Measurements from ENCODE around the gene LTA4H. TPM values are rescaled to one million over a fixed set of nuclear protein-coding genes. Genes with fewer than 3 reads are reported as not detected.

LTA4H gene
- total RNA-seq, 8 experiments from 2014 or later, result 56.7 to 258 (median 66.9) TPM

- WGBS, 10 experiments, result 58 to 77% (median 67%) methylated on average over 1 to 3 of the region's 7 CpGs; no CpG with 5 or more reads in 3 of the 10 experiments
- ATAC-seq (replicated peaks in 6 of 8), result no peak
- in situ Hi-C loops (cut with MboI; ENCODE audit: low pct_unique_long_range_greater_than_20kb in 2 of 9, low sequenced_read_pairs in 9 of 9, unreplicated experiment in 9 of 9), result loop anchor here in 2 of 9 experiments (25.0 kb wide), 2 partner anchors 378 to 403 kb away; no protein-coding TSS in a partner anchor
- Histone ChIP-seq H3K4me1 (replicated peaks in 1 of 2) (peaks cover 0 to 2% of the 10 kb centered on the region in 2 donors), H3K4me3 (no peak overlapping the region), H3K27ac (no peak overlapping the region)
Observed at GRCh38 chr12:95990136-95990535, 45.3 kb downstream of the LTA4H start.

DNA sequence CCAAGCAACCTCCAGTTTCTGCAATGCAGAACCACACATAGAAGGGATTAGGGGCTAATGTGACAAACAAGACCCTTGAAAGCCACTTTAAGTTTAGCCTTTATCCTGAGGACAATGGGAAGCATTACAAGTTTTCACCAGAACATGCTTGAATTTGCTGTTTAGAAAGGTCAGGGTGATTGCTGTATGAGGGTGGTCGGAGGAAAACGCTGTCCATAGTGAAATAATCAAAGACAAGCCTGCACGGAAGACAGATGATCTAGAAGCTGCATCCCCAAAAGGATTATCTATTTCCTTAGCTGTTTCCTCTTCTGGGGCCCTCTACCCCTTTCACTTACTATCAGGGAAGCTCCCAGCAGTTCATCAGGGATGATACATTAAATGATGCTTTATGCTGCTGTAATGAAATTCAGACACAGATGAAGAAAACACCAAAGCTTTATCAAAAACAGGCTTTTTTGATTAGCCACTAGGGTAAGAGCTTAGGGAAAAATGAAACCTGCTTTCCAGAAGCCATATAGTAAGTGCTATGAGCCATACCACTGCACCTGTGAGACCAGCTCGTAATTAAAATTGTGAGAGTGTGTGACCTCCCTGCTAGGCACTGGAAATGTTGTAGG is 45.8 kb downstream of the LTA4H start:
- ATAC-seq (replicated peaks in 6 of 8), result no peak
- Histone ChIP-seq H3K27ac (no peak overlapping the region), H3K4me1 (replicated peaks in 1 of 2) (peaks cover 0 to 2% of the 10 kb centered on the region in 2 donors), H3K4me3 (no peak overlapping the region)
- in situ Hi-C loops (cut with MboI; ENCODE audit: low pct_unique_long_range_greater_than_20kb in 2 of 9, low sequenced_read_pairs in 9 of 9, unreplicated experiment in 9 of 9), result loop anchor here in 2 of 9 experiments (25.0 kb wide), 2 partner anchors 377 to 402 kb away; no protein-coding TSS in a partner anchor
- 11 to 100% (median 50%) methylated on average over 1 to 4 of the region's 4 CpGs; no CpG with 5 or more reads in 2 of the 10 experiments for WGBS, 10 experiments

DNA sequence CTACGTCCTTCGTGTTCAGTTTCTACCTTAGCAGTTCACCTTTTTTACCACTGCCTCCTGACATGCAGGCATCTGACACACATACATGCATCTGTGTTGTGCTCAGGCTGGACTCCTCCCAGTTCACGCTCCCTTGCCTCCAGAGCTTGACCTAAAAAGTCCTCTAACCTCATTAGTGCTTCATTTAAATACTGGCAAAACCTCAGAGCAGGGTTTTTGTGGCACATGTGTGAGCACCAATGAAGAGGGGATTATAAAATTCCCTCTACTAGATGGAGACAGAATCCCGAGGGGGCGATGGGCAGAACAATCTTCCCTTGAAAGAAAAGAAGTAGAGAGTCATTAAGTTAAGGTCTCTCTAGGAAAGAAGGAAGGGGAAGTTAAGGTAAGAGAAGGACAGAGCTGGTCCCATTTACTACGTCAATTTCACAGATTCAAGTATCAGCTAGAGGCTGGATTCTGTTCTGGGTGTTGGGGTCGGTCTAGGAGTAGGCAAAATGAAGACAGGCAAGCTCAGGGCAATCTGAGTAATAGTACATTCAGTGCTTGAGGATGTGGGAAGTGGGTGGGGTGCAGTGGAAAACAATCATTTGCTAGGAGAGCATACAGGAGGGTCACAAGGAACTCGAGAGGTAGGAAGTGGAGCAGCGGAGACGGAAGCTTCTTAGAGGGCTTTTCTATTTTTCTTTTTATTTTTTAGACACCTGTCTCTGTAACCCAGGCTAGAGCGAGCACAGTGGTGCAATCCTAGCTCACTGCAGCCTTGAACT is 46.7 kb downstream of the LTA4H start:
- in situ Hi-C loops (cut with MboI; ENCODE audit: low pct_unique_long_range_greater_than_20kb in 2 of 9, low sequenced_read_pairs in 9 of 9, unreplicated experiment in 9 of 9), result loop anchor here in 2 of 9 experiments (25.0 kb wide), 2 partner anchors 376 to 401 kb away; no protein-coding TSS in a partner anchor
- Histone ChIP-seq H3K4me3 (no peak overlapping the region), H3K27ac (no peak overlapping the region), H3K4me1 (replicated peaks in 1 of 2) (peaks cover 0 to 2% of the 10 kb centered on the region in 2 donors)
- peak in 1 of 8 experiments; percentile 42 for ATAC-seq (replicated peaks in 6 of 8)
- WGBS, 10 experiments, result 62 to 87% (median 77%) methylated on average over 4 to 10 of the region's 11 CpGs

DNA sequence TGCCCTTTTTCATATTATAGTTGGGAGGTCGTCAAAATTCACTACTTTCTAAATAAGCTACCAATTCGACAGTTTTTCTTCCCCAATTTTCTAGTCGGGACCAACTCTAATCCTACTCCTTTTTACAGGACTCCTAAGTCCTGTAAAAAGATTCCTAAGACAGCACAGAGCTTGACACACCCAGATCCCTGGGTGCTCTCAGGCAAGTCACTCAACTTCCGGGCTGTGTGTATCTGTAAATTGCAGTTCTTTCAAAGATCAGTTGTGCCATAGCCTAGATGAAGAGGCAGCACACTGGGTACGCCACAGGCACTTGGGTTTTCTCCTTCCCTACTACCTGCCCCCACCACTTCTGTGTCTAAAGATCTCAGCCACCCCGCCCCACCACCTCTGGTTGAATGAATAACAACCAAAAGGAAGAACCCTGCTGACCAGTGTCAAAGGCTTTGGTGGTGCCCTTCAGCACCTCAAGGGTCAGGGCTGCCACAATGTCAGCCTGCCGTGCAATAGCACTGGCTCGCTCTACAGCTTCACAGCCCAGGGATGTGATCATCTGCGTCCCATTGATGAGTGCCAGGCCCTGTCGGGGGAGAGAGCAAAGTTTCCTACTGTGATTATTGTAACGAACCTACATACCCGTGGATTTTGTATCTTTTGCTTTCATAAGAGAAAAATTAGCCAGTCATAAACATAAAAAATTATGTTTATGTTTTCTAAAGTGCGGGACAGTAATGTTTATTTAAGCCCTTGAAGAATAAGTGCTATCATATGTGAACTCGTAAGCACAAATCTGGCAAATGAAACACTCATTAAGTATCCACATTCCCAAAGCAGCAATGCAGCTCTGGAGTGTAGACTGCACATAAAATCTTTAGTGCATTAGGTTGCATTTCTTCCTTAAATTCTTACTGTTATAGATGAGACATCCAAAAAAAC is 48.5 kb downstream of the LTA4H start:
- in situ Hi-C loops (cut with MboI; ENCODE audit: low pct_unique_long_range_greater_than_20kb in 2 of 9, low sequenced_read_pairs in 9 of 9, unreplicated experiment in 9 of 9), result loop anchor here in 2 of 9 experiments (25.0 kb wide), 2 partner anchors 375 to 400 kb away; no protein-coding TSS in a partner anchor
- Histone ChIP-seq H3K27ac (no peak overlapping the region), H3K4me1 (replicated peaks in 1 of 2) (peaks cover 0 to 2% of the 10 kb centered on the region in 2 donors), H3K4me3 (no peak overlapping the region)
- 25 to 80% (median 67%) methylated on average over 3 to 10 of the region's 14 CpGs; no CpG with 5 or more reads in 1 of the 10 experiments for WGBS, 10 experiments
- ATAC-seq (replicated peaks in 6 of 8), result no peak

DNA sequence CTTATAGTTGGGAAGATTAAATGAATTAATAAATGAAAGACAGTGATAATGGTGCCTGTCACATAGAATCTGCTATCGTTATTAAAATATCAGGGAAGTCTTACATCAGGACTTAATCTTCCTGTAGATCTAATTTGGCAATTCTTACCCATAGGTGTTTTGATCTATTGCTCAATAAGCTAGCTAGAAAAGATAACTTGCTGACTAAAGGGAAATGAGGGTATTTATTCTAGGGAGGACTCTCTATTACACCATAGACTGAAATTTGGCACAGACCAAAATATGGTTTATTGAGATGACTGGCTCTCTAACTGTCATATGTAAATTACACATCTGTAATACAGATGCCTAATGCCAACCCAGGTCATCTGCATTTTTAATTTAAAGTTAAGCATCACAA is 50.7 kb downstream of the LTA4H start:
- no peak overlapping the region for H3K4me3 ChIP-seq

DNA sequence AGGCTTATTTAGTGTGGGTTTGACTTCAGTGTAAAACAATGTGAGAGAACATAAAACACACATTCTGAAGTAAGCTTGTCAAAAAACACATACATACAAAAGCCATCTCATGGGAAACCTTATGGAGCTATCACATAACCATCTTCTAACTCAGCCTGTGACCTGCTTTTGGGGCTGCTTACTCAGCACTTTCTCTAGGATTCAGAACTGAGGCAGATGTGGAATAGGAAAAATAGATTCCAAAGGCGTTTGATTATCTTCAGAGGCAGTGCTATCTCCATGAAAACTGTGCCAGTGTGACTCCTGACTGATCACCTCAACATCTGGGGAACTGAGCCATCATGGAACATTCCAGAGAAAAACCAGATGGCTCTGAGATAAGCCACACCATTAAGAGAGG is 52.8 kb downstream of the LTA4H start:
- 17 to 100% (median 46%) methylated on average over 1 of the region's 1 CpG; no CpG with 5 or more reads in 6 of the 10 experiments for WGBS, 10 experiments
- Histone ChIP-seq H3K27ac (no peak overlapping the region), H3K4me1 (replicated peaks in 1 of 2) (no peaks in the 10 kb centered on the region), H3K4me3 (no peak overlapping the region)
- ATAC-seq (replicated peaks in 6 of 8), result no peak
- in situ Hi-C loops (cut with MboI; ENCODE audit: low pct_unique_long_range_greater_than_20kb in 2 of 9, low sequenced_read_pairs in 9 of 9, unreplicated experiment in 9 of 9), result loop anchor here in 2 of 9 experiments (25.0 kb wide), 2 partner anchors 370 to 395 kb away; no protein-coding TSS in a partner anchor

More for the DNA sequence above, 50.7 kb downstream of the LTA4H start:
- H3K4me1 ChIP-seq (replicated peaks in 1 of 2), result peaks cover 0 to 2% of the 10 kb centered on the region in 2 donors
- ATAC-seq (replicated peaks in 6 of 8), result peak in 3 of 8 experiments; percentile 23 to 38 (median 34)
- H3K27ac ChIP-seq, result no peak overlapping the region
- in situ Hi-C loops (cut with MboI; ENCODE audit: low pct_unique_long_range_greater_than_20kb in 2 of 9, low sequenced_read_pairs in 9 of 9, unreplicated experiment in 9 of 9), result loop anchor here in 2 of 9 experiments (25.0 kb wide), 2 partner anchors 372 to 397 kb away; no protein-coding TSS in a partner anchor
- WGBS, 10 experiments, result 38 to 100% (median 88%) methylated on average over 1 of the region's 1 CpG; no CpG with 5 or more reads in 2 of the 10 experiments

- no peak for ATAC-seq (replicated peaks in 6 of 8)
- H3K4me1 ChIP-seq (replicated peaks in 1 of 2), result no peaks in the 10 kb centered on the region
- WGBS, 10 experiments, result 64 to 100% (median 86%) methylated on average over 2 to 5 of the region's 5 CpGs; no CpG with 5 or more reads in 5 of the 10 experiments
- H3K4me3 ChIP-seq, result no peak overlapping the region
- H3K27ac ChIP-seq, result no peak overlapping the region
- in situ Hi-C loops (cut with MboI; ENCODE audit: low pct_unique_long_range_greater_than_20kb in 2 of 9, low sequenced_read_pairs in 9 of 9, unreplicated experiment in 9 of 9), result loop anchor here in 2 of 9 experiments (25.0 kb wide), 2 partner anchors 368 to 393 kb away; no protein-coding TSS in a partner anchor
Observed at GRCh38 chr12:95980437-95980836, 55.0 kb downstream of the LTA4H start.

- no peak for ATAC-seq (replicated peaks in 6 of 8)
- in situ Hi-C loops (cut with MboI; ENCODE audit: low pct_unique_long_range_greater_than_20kb in 2 of 9, low sequenced_read_pairs in 9 of 9, unreplicated experiment in 9 of 9), result loop anchor here in 2 of 9 experiments (25.0 kb wide), 2 partner anchors 366 to 391 kb away; no protein-coding TSS in a partner anchor
- H3K4me3 ChIP-seq, result no peak overlapping the region
- WGBS, 10 experiments, result 50 to 100% (median 90%) methylated on average over 1 to 3 of the region's 3 CpGs; no CpG with 5 or more reads in 3 of the 10 experiments
- no peak overlapping the region for H3K27ac ChIP-seq
- no peaks in the 10 kb centered on the region for H3K4me1 ChIP-seq (replicated peaks in 1 of 2)
Observed at GRCh38 chr12:95978774-95979173, 56.6 kb downstream of the LTA4H start.

DNA sequence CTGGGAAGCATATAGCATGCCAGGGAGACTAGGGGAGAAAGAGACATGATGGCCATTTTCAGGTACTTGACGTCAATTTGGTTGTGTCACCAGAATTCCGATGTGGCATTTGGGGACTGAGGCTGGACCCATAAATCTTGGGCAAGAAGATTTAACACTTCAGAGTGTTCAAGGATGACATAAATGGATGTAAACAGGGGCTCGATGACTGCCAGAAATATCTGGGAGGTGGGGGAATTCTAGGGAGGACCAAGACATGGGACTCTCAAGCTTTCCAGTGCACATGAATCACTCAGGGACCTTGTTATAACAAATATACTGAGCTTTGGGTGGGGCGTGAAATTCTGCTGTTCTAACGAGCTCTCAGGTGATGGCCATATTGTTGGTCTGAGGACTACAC is 57.0 kb downstream of the LTA4H start:
- WGBS, 10 experiments, result 49 to 100% (median 81%) methylated on average over 2 to 5 of the region's 5 CpGs; no CpG with 5 or more reads in 1 of the 10 experiments
- Histone ChIP-seq H3K27ac (no peak overlapping the region), H3K4me3 (no peak overlapping the region), H3K4me1 (replicated peaks in 1 of 2) (peaks cover 1 to 3% of the 10 kb centered on the region in 2 donors)
- no peak for ATAC-seq (replicated peaks in 6 of 8)
- in situ Hi-C loops (cut with MboI; ENCODE audit: low pct_unique_long_range_greater_than_20kb in 2 of 9, low sequenced_read_pairs in 9 of 9, unreplicated experiment in 9 of 9), result loop anchor here in 2 of 9 experiments (25.0 kb wide), 2 partner anchors 366 to 391 kb away; no protein-coding TSS in a partner anchor

- no peak for ATAC-seq (replicated peaks in 6 of 8)
- peaks cover 6 to 8% of the 10 kb centered on the region in 2 donors for H3K4me1 ChIP-seq (replicated peaks in 1 of 2)
- H3K27ac ChIP-seq, result no peak overlapping the region
- in situ Hi-C loops (cut with MboI; ENCODE audit: low pct_unique_long_range_greater_than_20kb in 2 of 9, low sequenced_read_pairs in 9 of 9, unreplicated experiment in 9 of 9), result loop anchor here in 2 of 9 experiments (25.0 kb wide), 2 partner anchors 366 to 391 kb away; no protein-coding TSS in a partner anchor
- no peak overlapping the region for H3K4me3 ChIP-seq
- 54 to 100% (median 84%) methylated on average over 1 to 8 of the region's 11 CpGs; no CpG with 5 or more reads in 2 of the 10 experiments for WGBS, 10 experiments
Observed at GRCh38 chr12:95977764-95978305, 57.6 kb downstream of the LTA4H start.

GRCh38 chr12:95976416-95976832 is 59.0 kb downstream of the LTA4H start:
- ATAC-seq (replicated peaks in 6 of 8), result peak in 3 of 8 experiments; percentile 37 to 81 (median 54)
- in situ Hi-C loops (cut with MboI; ENCODE audit: low pct_unique_long_range_greater_than_20kb in 2 of 9, low sequenced_read_pairs in 9 of 9, unreplicated experiment in 9 of 9), result loop anchor here in 2 of 9 experiments (25.0 kb wide), 2 partner anchors 364 to 389 kb away; no protein-coding TSS in a partner anchor

More at GRCh38 chr12:95976416-95976832, 59.0 kb downstream of the LTA4H start:
- WGBS, 10 experiments, result 73 to 100% (median 90%) methylated on average over 1 to 8 of the region's 8 CpGs; no CpG with 5 or more reads in 2 of the 10 experiments
- no peak overlapping the region for H3K27ac ChIP-seq
- H3K4me3 ChIP-seq, result no peak overlapping the region
- peaks cover 10 to 11% of the 10 kb centered on the region in 2 donors for H3K4me1 ChIP-seq (replicated peaks in 1 of 2)
